Measurements from ENCODE around the gene CD44.

CD44 gene

DNA sequence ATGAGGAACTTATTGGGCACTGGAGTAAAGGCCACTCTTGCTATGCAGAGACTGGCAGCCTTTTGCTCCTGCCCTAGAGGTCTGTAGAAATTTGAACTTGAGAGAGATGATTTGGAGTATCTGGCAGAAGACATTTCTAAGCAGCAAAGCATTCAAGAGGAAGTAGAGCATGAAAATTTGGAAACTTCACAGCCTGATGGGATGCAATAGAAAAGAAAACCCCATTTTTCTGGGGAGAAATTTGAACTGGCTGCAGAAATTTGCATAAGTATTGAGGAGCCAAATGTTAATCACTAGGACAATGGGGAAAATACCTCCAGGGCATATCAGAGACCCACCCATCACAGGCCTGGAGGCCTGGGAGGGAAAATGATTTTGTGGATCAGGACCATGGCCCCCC lies 29.9 kb upstream of the CD44 start:
- Histone ChIP-seq H3K36me3 (ENCODE audit: insufficient read depth, low read length) (no peaks in the 10 kb centered on the region), H3K4me3 (no peak overlapping the region), H3K9ac (ENCODE audit: insufficient read length) (no peak overlapping the region), H3K9me3 (ENCODE audit: low read depth, low read length) (no peaks in the 10 kb centered on the region), H3K27ac (no peak overlapping the region)
- DNase-seq (ENCODE audit: low read depth, low spot score): no peak
- no peak for TF ChIP-seq POLR2AphosphoS5 (IDR thresholded peaks at IDR 0.05; ENCODE audit: borderline replicate concordance, low read depth, low read length)
- no peak for TF ChIP-seq EZH2 (IDR thresholded peaks at IDR 0.05)
- no peak for TF ChIP-seq FOXP2 (optimal IDR thresholded peaks at IDR 0.05; ENCODE audit: control extremely low read depth, extremely low read length, insufficient read depth)

DNA sequence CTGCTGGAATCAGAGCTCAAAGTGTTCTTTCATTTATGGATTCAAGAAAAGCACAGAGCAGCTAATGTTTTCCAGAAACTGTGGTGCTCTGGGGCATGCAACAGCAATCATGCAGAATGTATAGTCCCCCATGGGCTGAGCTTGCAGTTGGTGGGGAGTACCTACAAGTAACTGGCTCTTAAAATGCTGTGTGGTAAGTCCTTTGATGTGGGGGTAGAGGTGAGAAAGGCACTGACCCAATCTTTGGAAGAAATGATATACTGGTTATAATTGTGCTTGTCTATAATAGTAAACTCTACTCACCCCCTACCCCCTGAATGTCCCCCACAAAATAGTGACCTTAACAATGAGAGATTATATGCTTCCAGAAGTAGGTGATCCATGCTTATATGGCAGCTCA lies 29.1 kb upstream of the CD44 start:
- TF ChIP-seq FOXP2 (optimal IDR thresholded peaks at IDR 0.05; ENCODE audit: control extremely low read depth, extremely low read length, insufficient read depth) (no peak), POLR2AphosphoS5 (IDR thresholded peaks at IDR 0.05; ENCODE audit: borderline replicate concordance, low read depth, low read length) (no peak), EZH2 (IDR thresholded peaks at IDR 0.05) (no peak)
- no peaks in the 10 kb centered on the region for H3K36me3 ChIP-seq (ENCODE audit: insufficient read depth, low read length)
- no peak overlapping the region for H3K27ac ChIP-seq
- H3K9me3 ChIP-seq (ENCODE audit: low read depth, low read length): no peaks in the 10 kb centered on the region
- DNase-seq (ENCODE audit: low read depth, low spot score): no peak
- H3K4me3 ChIP-seq: no peak overlapping the region
- H3K9ac ChIP-seq (ENCODE audit: insufficient read length): no peak overlapping the region

DNA sequence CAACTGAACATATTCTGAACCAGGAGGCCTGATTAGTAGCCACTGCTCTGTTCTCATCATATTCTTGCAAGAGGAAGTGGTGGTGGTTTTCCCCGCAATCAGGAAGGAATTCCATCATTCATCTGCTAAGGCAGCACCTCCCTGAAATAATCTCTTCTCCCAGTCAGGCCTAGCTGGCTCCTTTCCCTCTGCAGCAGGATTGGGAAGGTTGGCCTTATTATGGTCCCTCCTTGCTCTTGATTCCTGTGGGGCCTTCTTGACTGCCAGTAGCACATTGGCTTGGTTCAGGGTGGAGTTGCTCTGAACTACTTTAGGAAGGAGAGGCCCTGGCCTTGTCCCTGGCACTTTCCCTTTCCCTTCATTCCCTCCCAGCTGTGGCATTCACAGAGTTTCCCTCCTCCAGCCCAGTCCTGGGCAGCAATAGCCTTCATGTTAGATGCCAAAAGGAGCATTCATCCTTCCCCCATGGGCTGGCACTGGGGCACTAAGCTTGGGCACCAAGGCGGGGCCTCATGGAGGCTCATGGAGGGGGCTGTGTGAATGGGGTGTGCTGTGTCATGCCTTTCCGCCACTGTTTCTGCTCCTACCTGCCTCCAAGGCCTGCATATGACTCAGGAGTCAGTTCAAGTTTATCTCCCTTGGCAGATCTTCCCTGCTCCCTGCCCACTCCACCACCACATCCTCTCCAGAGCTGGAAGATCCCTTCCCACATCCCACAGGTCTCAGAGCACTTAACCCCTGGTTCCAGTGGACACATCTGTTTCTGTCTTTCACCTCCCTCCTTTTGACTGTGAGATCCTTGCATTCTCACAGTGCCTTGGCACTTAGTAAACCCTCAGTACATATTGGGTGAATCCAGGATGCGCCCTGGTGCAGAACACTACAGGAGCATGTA lies 27.6 kb upstream of the CD44 start:
- H3K9ac ChIP-seq (ENCODE audit: insufficient read length): no peak overlapping the region
- no peak for DNase-seq (ENCODE audit: low read depth, low spot score)
- no peak overlapping the region for H3K4me3 ChIP-seq
- no peak for TF ChIP-seq FOXP2 (optimal IDR thresholded peaks at IDR 0.05; ENCODE audit: control extremely low read depth, extremely low read length, insufficient read depth)
- TF ChIP-seq EZH2 (IDR thresholded peaks at IDR 0.05): no peak
- TF ChIP-seq POLR2AphosphoS5 (IDR thresholded peaks at IDR 0.05; ENCODE audit: borderline replicate concordance, low read depth, low read length): no peak
- H3K9me3 ChIP-seq (ENCODE audit: low read depth, low read length): no peaks in the 10 kb centered on the region
- H3K36me3 ChIP-seq (ENCODE audit: insufficient read depth, low read length): no peaks in the 10 kb centered on the region
- no peak overlapping the region for H3K27ac ChIP-seq

DNA sequence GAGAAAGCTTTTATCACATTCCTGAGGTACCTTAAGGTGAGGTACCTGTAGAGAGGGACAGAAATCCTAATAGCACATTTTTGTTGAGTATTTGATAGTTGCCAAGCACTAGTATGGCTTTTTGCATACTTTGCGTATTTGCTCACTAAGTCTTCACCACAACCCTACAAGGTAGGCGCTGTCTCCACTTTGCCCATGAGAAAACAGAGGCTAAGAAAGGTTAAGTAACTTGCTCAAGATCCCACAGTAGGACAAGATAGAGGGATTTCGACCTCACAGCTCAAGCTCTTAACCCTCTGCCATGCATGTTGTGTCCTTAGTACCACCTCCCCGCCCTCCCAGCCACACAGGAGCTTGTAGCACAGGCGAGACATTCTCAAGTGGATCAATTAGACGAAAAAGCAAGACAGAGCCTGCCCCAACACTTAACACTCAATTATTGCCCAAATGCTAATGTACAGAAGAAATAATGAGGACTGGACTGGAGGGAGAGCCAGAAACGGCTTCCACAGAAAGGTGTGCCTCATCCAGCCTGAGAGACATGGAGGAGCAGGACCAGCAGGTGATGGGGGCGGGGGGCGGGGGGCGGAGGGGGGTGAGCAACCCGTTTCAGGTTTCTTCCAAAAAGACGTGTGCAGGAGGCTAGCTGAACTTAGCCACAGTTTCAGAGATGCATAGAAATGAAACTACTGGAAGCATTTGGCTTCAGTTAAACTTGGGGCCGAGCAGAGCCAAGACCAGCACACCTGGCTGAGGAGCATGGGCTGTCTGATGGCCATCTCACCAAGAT lies 26.7 kb upstream of the CD44 start:
- no peak for DNase-seq (ENCODE audit: low read depth, low spot score)
- no peak for TF ChIP-seq EZH2 (IDR thresholded peaks at IDR 0.05)
- TF ChIP-seq POLR2AphosphoS5 (IDR thresholded peaks at IDR 0.05; ENCODE audit: borderline replicate concordance, low read depth, low read length): no peak
- no peak for TF ChIP-seq FOXP2 (optimal IDR thresholded peaks at IDR 0.05; ENCODE audit: control extremely low read depth, extremely low read length, insufficient read depth)
- no peak overlapping the region for H3K27ac ChIP-seq
- H3K36me3 ChIP-seq (ENCODE audit: insufficient read depth, low read length): no peaks in the 10 kb centered on the region
- H3K9me3 ChIP-seq (ENCODE audit: low read depth, low read length): no peaks in the 10 kb centered on the region
- H3K9ac ChIP-seq (ENCODE audit: insufficient read length): no peak overlapping the region
- H3K4me3 ChIP-seq: no peak overlapping the region

DNA sequence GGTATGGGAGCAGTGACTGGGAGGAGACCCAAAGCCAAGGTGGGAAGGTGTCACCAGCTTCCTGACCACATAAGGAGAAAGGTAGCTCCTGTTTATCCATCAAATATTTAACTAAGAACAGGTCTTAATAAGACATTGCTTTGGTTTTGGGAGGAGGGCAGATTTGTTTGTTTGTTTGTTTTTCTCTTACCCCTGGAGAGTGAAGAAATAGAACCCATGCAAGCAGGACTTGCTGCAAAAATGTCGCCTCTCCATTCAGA lies 26.2 kb upstream of the CD44 start:
- Histone ChIP-seq H3K9ac (ENCODE audit: insufficient read length) (no peak overlapping the region), H3K27ac (no peak overlapping the region), H3K36me3 (ENCODE audit: insufficient read depth, low read length) (no peaks in the 10 kb centered on the region), H3K9me3 (ENCODE audit: low read depth, low read length) (no peaks in the 10 kb centered on the region), H3K4me3 (no peak overlapping the region)
- TF ChIP-seq EZH2 (IDR thresholded peaks at IDR 0.05) (no peak), FOXP2 (optimal IDR thresholded peaks at IDR 0.05; ENCODE audit: control extremely low read depth, extremely low read length, insufficient read depth) (no peak), POLR2AphosphoS5 (IDR thresholded peaks at IDR 0.05; ENCODE audit: borderline replicate concordance, low read depth, low read length) (no peak)
- no peak for DNase-seq (ENCODE audit: low read depth, low spot score)

DNA sequence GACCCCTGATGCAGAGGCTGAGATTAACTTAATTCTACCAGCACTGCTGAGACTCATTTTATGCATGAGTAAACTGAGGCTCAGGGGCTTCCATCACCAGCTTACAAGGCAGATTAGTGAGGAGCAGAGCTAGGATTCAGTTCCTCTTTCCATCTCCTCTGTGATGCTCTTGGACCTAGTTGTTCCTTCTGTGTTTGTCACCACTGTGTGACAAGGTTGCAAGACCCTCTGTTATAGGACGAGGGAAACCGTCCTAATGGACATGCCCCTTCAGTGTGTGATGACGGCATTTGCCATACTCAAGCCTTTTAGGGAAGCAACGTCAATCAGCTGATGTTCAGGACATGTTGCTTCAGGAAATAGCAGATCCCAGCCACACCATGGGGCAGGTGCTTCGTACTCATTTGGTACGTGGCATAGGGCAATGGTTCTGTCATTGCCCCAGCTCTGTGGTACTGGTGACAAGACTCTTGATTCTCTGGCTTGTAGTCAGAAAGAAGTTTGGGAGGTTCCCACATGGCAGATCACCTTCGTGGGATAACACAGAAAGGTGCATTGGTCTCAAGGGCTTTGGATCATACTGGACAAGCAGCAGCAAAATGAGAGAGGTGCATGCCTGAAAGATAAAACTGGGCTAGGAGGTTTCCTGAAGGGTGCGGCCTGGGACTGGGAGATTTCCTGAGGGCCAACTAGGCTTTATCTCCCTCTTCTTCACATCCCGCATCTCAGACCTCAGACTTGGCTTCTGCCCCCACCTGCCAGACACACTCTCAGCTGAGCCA lies 23.9 kb upstream of the CD44 start:
- Histone ChIP-seq H3K36me3 (ENCODE audit: insufficient read depth, low read length) (no peaks in the 10 kb centered on the region), H3K9me3 (ENCODE audit: low read depth, low read length) (no peaks in the 10 kb centered on the region), H3K9ac (ENCODE audit: insufficient read length) (no peak overlapping the region), H3K27ac (no peak overlapping the region), H3K4me3 (no peak overlapping the region)
- no peak for DNase-seq (ENCODE audit: low read depth, low spot score)
- TF ChIP-seq POLR2AphosphoS5 (IDR thresholded peaks at IDR 0.05; ENCODE audit: borderline replicate concordance, low read depth, low read length) (no peak), FOXP2 (optimal IDR thresholded peaks at IDR 0.05; ENCODE audit: control extremely low read depth, extremely low read length, insufficient read depth) (no peak), EZH2 (IDR thresholded peaks at IDR 0.05) (no peak)

DNA sequence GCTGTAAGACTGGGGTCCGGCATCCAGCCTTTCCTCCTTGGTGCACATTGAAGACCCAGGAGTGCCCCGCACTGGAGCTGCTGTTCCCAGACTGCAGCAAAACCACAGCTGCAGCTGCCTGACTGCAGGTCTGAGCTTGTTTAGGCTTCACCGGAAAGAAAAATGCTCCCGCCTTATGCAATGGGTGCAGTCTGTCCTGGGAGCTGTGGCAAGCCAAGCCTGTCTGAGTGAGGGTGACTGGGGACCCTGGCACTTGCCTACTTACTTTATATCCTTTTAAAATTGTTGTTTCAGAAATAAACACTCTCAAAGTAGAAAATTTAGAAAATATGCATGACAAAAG lies 23.3 kb upstream of the CD44 start:
- Histone ChIP-seq H3K4me3 (no peak overlapping the region), H3K9ac (ENCODE audit: insufficient read length) (no peak overlapping the region), H3K36me3 (ENCODE audit: insufficient read depth, low read length) (no peaks in the 10 kb centered on the region), H3K9me3 (ENCODE audit: low read depth, low read length) (no peaks in the 10 kb centered on the region), H3K27ac (no peak overlapping the region)
- no peak for DNase-seq (ENCODE audit: low read depth, low spot score)
- no peak for TF ChIP-seq POLR2AphosphoS5 (IDR thresholded peaks at IDR 0.05; ENCODE audit: borderline replicate concordance, low read depth, low read length)
- TF ChIP-seq FOXP2 (optimal IDR thresholded peaks at IDR 0.05; ENCODE audit: control extremely low read depth, extremely low read length, insufficient read depth): no peak
- TF ChIP-seq EZH2 (IDR thresholded peaks at IDR 0.05): no peak

DNA sequence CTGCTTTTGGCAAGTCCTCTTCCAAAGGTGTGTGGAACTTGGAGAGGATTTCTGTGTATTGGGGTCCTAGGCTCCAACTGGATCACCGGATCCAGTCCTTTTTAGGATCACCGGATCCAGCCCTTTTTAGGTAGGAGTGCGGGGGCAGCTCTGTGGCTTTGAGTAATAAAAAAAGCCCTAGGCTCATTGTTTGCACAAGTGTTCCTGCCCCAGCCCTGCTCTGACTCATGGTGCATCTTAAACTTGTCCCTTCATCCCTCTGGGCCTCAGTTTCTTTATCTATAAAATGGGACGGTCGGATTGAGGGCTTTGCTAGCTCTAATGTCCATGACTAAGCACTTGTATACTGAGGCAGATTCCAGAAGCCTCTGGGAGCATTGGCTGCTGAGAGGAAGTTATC lies 22.7 kb upstream of the CD44 start:
- no peak for TF ChIP-seq POLR2AphosphoS5 (IDR thresholded peaks at IDR 0.05; ENCODE audit: borderline replicate concordance, low read depth, low read length)
- no peak for TF ChIP-seq FOXP2 (optimal IDR thresholded peaks at IDR 0.05; ENCODE audit: control extremely low read depth, extremely low read length, insufficient read depth)
- no peak for TF ChIP-seq EZH2 (IDR thresholded peaks at IDR 0.05)
- Histone ChIP-seq H3K9me3 (ENCODE audit: low read depth, low read length) (no peaks in the 10 kb centered on the region), H3K36me3 (ENCODE audit: insufficient read depth, low read length) (no peaks in the 10 kb centered on the region), H3K9ac (ENCODE audit: insufficient read length) (no peak overlapping the region), H3K27ac (no peak overlapping the region), H3K4me3 (no peak overlapping the region)
- no peak for DNase-seq (ENCODE audit: low read depth, low spot score)

Measured in SK-N-MC (cell line).